DOHH2 (cell line): ENCODE results near the gene SSBP3.

Source experiments
- EZH2phosphoT487 ChIP-seq: fragments of 200-600 bp; sonication (generic); IDR thresholded peaks from 2 replicates; pipeline ENCODE4 v1.6.1; 2017; ENCODE audit warnings: borderline replicate concordance, mild to moderate bottlenecking, antibody characterized with exemption, low read length, moderate library complexity, mixed read lengths
- TF ChIP-seq, protein P1 (sequence below): fragments of 200-600 bp; sonication (generic); IDR thresholded peaks from one replicate; pipeline ENCODE4 v1.5.1; 2014; ENCODE audit warnings: antibody characterized with exemption, mild to moderate bottlenecking, low read depth, low read length; ENCODE audit not compliant: poor library complexity, severe bottlenecking

DNA sequence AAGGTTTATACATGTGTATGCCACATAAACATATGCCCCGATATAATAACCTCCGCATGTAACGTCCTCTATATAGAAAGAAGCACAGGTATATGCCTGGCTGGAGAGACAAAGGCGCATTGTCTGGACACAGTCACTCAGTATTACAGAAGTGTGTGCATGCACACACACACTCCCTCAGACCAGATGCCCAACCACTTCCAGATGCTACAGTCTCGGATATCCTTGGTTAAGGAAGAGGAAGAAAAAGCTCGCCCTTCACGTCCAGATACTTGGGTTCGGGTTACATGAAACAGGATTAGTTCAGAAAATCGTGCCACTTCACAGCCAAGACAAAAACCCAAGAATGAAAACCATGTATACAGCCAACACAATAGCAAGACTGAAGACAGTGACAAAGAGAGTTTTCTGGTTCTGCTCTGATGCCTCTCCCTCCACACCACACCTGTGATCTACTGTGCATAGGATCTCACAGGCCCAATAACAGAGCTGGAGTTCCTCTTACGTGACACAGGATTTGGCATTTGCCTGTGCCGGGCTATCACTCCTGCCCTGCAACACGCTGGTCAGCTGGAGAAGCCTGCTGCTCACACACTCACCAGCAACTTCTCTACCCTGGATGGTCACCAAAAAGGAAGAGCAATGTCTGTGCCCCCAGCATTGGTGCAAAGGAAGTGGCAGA, 75.0 kb downstream of the SSBP3 start:
- TF ChIP-seq, protein P1, sequence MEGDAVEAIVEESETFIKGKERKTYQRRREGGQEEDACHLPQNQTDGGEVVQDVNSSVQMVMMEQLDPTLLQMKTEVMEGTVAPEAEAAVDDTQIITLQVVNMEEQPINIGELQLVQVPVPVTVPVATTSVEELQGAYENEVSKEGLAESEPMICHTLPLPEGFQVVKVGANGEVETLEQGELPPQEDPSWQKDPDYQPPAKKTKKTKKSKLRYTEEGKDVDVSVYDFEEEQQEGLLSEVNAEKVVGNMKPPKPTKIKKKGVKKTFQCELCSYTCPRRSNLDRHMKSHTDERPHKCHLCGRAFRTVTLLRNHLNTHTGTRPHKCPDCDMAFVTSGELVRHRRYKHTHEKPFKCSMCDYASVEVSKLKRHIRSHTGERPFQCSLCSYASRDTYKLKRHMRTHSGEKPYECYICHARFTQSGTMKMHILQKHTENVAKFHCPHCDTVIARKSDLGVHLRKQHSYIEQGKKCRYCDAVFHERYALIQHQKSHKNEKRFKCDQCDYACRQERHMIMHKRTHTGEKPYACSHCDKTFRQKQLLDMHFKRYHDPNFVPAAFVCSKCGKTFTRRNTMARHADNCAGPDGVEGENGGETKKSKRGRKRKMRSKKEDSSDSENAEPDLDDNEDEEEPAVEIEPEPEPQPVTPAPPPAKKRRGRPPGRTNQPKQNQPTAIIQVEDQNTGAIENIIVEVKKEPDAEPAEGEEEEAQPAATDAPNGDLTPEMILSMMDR, result no peak
- TF ChIP-seq EZH2phosphoT487, result no peak
